Stomach (tissue), 4 donors: ENCODE data around the gene ADD2.

ENCODE experiments used
- CTCF ChIP-seq, 7 experiments: fragments of 450-650 bp in 4 of 7; fragments of 200-600 bp in 3 of 7; sonication (generic) in 3 of 7; IDR thresholded peaks; one replicate each; pipeline ENCODE4 v1.5.1; 2016 to 2019; ENCODE audit warnings: antibody characterized with exemption in 7 of 7, control low read depth in 2 of 7, mild to moderate bottlenecking in 1 of 7
- EP300 ChIP-seq: sonication (generic); formaldehyde crosslinking; IDR thresholded peaks from one replicate; pipeline ENCODE4 v1.6.1; 2017; ENCODE audit warnings: antibody characterized with exemption

- TF ChIP-seq EP300 = no peak
- no peak for TF ChIP-seq CTCF (IDR thresholded peaks at IDR 0.05)
Observed at GRCh38 chr2:70688427-70688826, 79.6 kb downstream of the ADD2 start.
